Adrenal gland (tissue), 12 donors: Measurements from ENCODE around the gene DIAPH1. TPM values are rescaled to one million over a fixed set of nuclear protein-coding genes. Genes with fewer than 3 reads are reported as not detected.
A peak's percentile ranks its signal among the peaks of the same experiment; 100 is the strongest.

ENCODE experiments used
- DNase-seq, 7 donors: peaks; one replicate each; pipeline ENCODE4 v3.0.0-alpha.2; 2019 to 2020
- H3K27ac ChIP-seq, 5 donors: fragments of 200-600 bp; sonication (generic) in 4 of 5; 1 replicate in 3 of 5; 2 replicates in 2 of 5; pipeline versions ENCODE4 v1.5.1 to v1.8.0; 2016 to 2020; ENCODE audit warnings: mild to moderate bottlenecking in 1 of 5
- H3K27me3 ChIP-seq: fragments of 200-600 bp; 2 replicates; pipeline ENCODE4 v1.8.0; 2021
- H3K36me3 ChIP-seq, 2 donors: fragments of 200-600 bp; replicated peaks in 1 of 2; 1 replicate in 1 of 2; 2 replicates in 1 of 2; pipeline versions ENCODE4 v1.5.1 to v1.8.0; 2018 to 2022
- H3K4me1 ChIP-seq, 2 donors: fragments of 200-600 bp; replicated peaks in 1 of 2; 1 replicate in 1 of 2; 2 replicates in 1 of 2; pipeline versions ENCODE4 v1.5.1 to v1.8.0; 2018 to 2021
- H3K4me3 ChIP-seq, 4 donors: fragments of 200-600 bp; sonication (generic) in 3 of 4; one replicate each; pipeline ENCODE4 v1.5.1; 2016 to 2018
- H3K9me3 ChIP-seq, 3 donors: fragments of 200-600 bp; sonication (generic) in 1 of 3; replicated peaks in 1 of 3; 1 replicate in 2 of 3; 2 replicates in 1 of 3; pipeline versions ENCODE4 v1.5.1 to v1.8.0; 2016 to 2021
- CTCF ChIP-seq, 6 experiments: fragments of 450-650 bp in 4 of 6; fragments of 200-600 bp in 2 of 6; sonication (generic) in 1 of 6; IDR thresholded peaks; 1 replicate in 5 of 6; 2 replicates in 1 of 6; pipeline versions ENCODE4 v1.5.1 to v1.8.0; 2016 to 2021; ENCODE audit warnings: antibody characterized with exemption in 6 of 6, mild to moderate bottlenecking in 2 of 6, moderate library complexity in 1 of 6
- POLR2A ChIP-seq, 2 donors: fragments of 450-650 bp; IDR thresholded peaks; one replicate each; pipeline ENCODE4 v1.6.1; 2017; ENCODE audit warnings: antibody characterized with exemption in 2 of 2, mild to moderate bottlenecking in 2 of 2, moderate library complexity in 1 of 2
- WGBS, 4 donors: extraction: QIAGEN DNeasy Blood & Tissue Kit in 2 of 4; methylation state at CpG; one replicate each; pipeline versions ENCODE4 v1.1.5 to v1.1.7; 2013 to 2017; 5-methylcytosine and 5-hydroxymethylcytosine counted together
- intact Hi-C, 2 donors: fragments of 100-400 bp; cut with DNase I; formaldehyde crosslinking; loops; one replicate each; pipeline versions ENCODE4 v1.14.1 to v1.15.0; 2022 to 2023
- polyA plus RNA-seq, 3 donors: library from polyadenylated mRNA; stranded (reverse); fragments of 200-250 nt in 2 of 3; fragments of 350-450 nt in 1 of 3; fragmentation: Illumina TruSeq in 1 of 3; extraction: RNeasy Lipid Tissue Mini Kit (QIAGEN cat#74804) in 1 of 3; gene quantifications; one replicate each; pipeline ENCODE4 v1.2.3, GENCODE V29; 2013 to 2014
- total RNA-seq, 9 donors: library from RNA; depleted of rRNA in 4 of 9; stranded (reverse); fragments of >200 nt in 4 of 9; fragments of 120-200 nt in 1 of 9; fragmentation: NEBNext Ultra II Directional in 1 of 9; extraction: Animal tissue kit (Norgen Biotek cat#: 25700) in 1 of 9; gene quantifications; one replicate each; pipeline versions ENCODE4 v1.1.0 to v1.2.4, GENCODE V29; 2013 to 2023
- donor health status: healthy with polysubstance abuse.
- donor health status: Bipolar disorder and iron deficiency.
- donor health status: DM: yes; HTN: yes; CAD: no.
- donor health status: DM: no; HTN: no; CAD: no.
- donor health status: DM: no; HTN: no; CAD: no.
- donor health status: DM: yes; HTN: yes; CAD: no.

DIAPH1 gene
- total and polyA plus RNA-seq, 12 donors = 17.8 to 91.2 (median 48.8) TPM

- no peak for TF ChIP-seq POLR2A (IDR thresholded peaks at IDR 0.05)
- TF ChIP-seq CTCF (IDR thresholded peaks at IDR 0.05) = no peak
- no peaks in the 10 kb centered on the region for H3K9me3 ChIP-seq
- H3K4me3 ChIP-seq = no peak overlapping the region
- peak in 6 of 7 donors; percentile 55 to 84 (median 72) for DNase-seq
- H3K27me3 ChIP-seq = no peaks in the 10 kb centered on the region
- no peaks in the 10 kb centered on the region for H3K36me3 ChIP-seq
- intact Hi-C loops = no loop called here
- peaks cover 3 to 41% of the 10 kb centered on the region in 2 donors for H3K4me1 ChIP-seq
- peak overlapping the region in 1 of 5 donors; percentile 74 for H3K27ac ChIP-seq
- WGBS, 4 donors = 53 to 65% (median 60%) methylated on average over 6 of the region's 6 CpGs
These were observed 14.7 kb downstream of the DIAPH1 start for GRCh38 chr5:141603923-141604717.

DNA sequence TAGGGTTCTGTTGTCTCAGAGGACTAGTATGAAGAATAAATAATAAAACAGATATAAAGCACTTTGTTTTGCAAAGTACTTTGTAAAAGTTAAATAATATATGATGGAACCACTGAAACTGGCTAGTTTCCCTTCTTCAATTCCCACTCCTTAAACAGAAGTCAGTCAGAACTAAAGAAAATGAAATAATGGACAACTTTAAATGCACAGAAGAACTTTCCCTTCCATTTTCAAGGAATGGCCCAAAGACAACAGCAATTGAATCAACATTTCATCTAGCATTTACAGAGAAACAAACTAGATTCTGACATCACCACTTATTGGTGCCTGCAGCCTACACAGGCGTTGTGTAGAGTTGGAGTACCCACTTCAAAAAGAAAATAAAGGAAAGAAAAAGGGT is 16.2 kb downstream of the DIAPH1 start:
- H3K27me3 ChIP-seq = no peaks in the 10 kb centered on the region
- no peak for DNase-seq
- WGBS, 4 donors = 80 to 97% (median 93%) methylated on average over 1 of the region's 1 CpG
- no peak for TF ChIP-seq POLR2A (IDR thresholded peaks at IDR 0.05)
- no peak for TF ChIP-seq CTCF (IDR thresholded peaks at IDR 0.05)
- no peaks in the 10 kb centered on the region for H3K9me3 ChIP-seq
- no peaks in the 10 kb centered on the region for H3K36me3 ChIP-seq
- H3K4me1 ChIP-seq = peaks cover 3 to 47% of the 10 kb centered on the region in 2 donors
- H3K4me3 ChIP-seq = no peak overlapping the region
- H3K27ac ChIP-seq = no peak overlapping the region
- intact Hi-C loops = no loop called here

DNA sequence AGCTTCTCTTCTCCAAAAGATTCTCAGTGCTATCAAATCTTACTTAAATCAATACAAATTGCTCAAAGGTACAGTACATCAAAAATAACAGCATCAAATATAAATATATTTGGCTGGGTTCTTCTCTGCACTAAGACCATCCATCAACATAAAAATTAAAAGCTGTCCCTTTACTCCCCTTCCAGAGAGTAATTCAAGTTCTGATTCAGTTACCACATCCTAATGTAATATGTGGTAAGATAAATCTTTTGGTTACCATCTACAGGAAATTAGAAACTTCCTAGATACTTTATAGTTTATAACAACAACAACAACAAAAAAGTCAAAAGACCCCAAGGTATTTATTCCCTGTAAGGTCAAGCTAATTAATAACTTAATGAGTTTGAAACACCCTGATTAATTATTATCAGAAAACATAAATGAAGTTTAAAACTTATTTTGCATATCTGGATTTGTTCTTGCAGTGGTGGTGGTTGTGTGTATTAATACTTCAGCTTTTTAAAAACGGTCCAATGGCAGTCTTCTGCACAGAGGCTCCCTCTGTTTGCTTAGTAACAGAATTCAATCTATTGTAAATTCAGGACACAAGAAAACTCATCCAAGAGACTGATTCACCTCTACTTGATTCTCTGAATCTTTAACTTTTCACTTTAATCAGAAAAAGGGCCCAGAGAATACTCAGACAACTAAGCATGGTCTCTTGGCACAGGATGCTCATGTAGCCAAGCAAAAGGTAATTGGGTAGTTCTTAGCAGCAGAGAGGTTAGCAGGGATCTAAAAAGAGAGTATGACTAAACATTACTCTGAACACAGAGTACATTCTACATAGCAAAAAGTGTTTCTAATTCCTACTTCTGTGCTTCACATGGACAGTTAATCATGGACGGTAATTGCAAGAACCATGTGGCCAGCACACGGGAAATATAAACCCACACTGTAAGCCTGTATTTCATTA is 20.1 kb downstream of the DIAPH1 start:
- DNase-seq = no peak
- 61 to 76% (median 63%) methylated on average over 3 of the region's 3 CpGs for WGBS, 4 donors
- no peak for TF ChIP-seq POLR2A (IDR thresholded peaks at IDR 0.05)
- no peak for TF ChIP-seq CTCF (IDR thresholded peaks at IDR 0.05)
- H3K27ac ChIP-seq = peak overlapping the region in 1 of 5 donors; percentile 22
- H3K27me3 ChIP-seq = no peaks in the 10 kb centered on the region
- no peaks in the 10 kb centered on the region for H3K36me3 ChIP-seq
- no peak overlapping the region for H3K4me3 ChIP-seq
- intact Hi-C loops = no loop called here
- peaks cover under 1 to 12% of the 10 kb centered on the region in 2 donors for H3K4me1 ChIP-seq
- H3K9me3 ChIP-seq = no peaks in the 10 kb centered on the region

- no peak overlapping the region for H3K4me3 ChIP-seq
- no peaks in the 10 kb centered on the region for H3K9me3 ChIP-seq
- no peak for DNase-seq
- no peak for TF ChIP-seq CTCF (IDR thresholded peaks at IDR 0.05)
- no peak for TF ChIP-seq POLR2A (IDR thresholded peaks at IDR 0.05)
- intact Hi-C loops = no loop called here
- WGBS, 4 donors = 93 to 100% (median 98%) methylated on average over 2 of the region's 2 CpGs
- peaks cover 0 to 10% of the 10 kb centered on the region in 2 donors for H3K4me1 ChIP-seq
- no peaks in the 10 kb centered on the region for H3K27me3 ChIP-seq
- H3K36me3 ChIP-seq = no peaks in the 10 kb centered on the region
- H3K27ac ChIP-seq = no peak overlapping the region
These were observed 21.0 kb downstream of the DIAPH1 start for GRCh38 chr5:141597814-141598213.
